DMS153 treated with DMSO at 0.1 percent for 48 hours (cell line): ENCODE measurements around the gene PPIP5K2.
"Not testable (repeated sequence)": the region's sequence is repeated elsewhere in the genome, so short reads cannot be mapped to it uniquely, and the experiment has no call there.

Experiments used
- DNase-seq: peaks from one replicate; lab custom pipeline; 2025; ENCODE audit not compliant: unreplicated experiment; lab: John Stamatoyannopoulos, UW

PPIP5K2 gene

DNA sequence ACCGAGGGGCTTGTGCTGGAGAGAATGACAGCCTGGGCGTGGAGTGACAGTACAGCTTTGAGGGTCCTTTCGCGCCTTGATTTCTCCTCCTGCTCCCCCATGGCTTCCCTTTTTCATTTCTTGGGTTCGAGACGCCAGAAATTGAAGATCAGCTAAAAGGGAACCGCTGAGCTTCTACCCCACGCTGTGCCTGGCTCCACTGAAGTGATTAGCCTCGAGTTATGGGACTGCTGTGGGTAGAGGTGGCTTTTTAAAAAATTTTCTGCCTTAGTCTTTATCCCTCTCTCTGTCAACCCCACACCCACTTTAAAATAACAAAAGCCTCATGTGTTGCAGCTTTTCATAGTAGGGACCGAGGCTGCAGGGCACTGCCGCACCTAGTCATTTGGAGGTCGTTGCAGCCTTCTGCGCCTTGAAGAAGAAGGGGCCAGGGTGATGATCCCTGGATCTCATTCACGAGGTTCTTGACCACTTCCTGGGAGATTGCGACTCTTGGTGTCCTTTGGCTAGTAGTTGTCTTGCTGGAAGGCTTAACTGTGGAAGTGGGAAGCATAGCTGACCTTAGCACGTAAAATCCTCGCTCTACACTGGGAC lies 603 bp downstream of the PPIP5K2 start:
- no peak for DNase-seq

DNA sequence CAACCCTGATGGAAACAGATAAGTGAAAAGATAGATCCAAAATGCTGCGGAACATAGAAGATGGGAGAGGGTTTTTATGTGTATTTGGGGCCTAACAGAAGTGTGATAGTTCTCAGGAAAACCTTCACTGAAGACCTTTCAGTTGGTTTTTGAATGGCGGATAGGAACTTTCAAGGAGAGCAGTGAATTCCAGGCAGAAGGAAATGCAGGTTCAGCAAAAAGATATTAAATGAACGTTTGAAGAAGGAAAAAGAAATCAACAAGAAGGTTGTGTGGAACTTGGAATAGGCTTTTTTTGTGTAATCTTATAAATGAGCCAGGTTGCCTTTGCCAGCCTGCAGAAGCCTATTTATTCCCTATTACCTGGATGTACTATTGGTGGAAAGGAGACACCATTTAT lies 2.1 kb downstream of the PPIP5K2 start:
- DNase-seq = no peak

- no peak for DNase-seq
These were observed 6.5 kb downstream of the PPIP5K2 start for GRCh38 chr5:103126557-103126956.

DNA sequence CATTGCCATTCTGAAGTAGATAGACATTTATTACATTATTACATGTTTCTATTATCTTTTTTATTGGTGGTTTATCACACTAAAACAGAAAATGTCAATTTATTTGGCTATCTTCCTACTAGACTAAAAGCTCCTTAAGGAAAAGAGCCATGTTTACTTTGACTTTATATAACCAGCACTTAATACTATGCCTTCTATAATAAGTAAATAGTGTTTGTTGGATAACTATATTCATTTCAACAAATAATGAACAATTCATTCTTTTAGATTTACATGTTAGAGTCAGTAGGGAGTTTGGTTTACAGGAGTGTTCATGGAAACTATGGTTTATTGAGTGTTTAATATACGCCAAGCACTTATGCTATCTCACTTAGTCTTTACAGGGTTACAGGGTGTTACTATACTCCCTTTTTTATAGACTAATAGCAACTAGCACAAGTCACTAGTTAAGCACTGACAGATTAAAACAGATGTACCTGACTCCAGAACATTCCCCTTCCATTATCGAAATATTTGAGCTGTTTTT lies 7.3 kb downstream of the PPIP5K2 start:
- DNase-seq = no peak

GRCh38 chr5:103128202-103128601 lies 8.1 kb downstream of the PPIP5K2 start:
- DNase-seq = no peak

DNA sequence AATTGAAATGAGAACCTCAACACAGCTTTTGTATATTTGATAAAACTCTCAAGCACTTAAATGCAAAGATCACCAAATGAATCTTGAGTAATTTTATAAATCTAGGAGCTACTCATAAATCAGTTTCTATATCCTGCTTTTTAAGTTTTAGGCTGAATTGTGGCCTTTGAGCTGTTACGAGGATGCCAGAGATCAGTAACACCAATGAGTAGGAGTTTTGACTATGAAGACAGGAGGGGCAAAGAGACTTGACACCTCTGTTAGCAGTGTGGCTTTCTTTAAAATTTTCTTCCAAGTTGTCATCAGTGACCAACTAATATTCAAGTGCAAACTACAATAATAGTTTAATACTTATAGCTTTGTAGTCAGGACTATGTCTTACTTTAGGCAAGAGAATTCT lies 12.6 kb downstream of the PPIP5K2 start:
- no peak for DNase-seq

DNA sequence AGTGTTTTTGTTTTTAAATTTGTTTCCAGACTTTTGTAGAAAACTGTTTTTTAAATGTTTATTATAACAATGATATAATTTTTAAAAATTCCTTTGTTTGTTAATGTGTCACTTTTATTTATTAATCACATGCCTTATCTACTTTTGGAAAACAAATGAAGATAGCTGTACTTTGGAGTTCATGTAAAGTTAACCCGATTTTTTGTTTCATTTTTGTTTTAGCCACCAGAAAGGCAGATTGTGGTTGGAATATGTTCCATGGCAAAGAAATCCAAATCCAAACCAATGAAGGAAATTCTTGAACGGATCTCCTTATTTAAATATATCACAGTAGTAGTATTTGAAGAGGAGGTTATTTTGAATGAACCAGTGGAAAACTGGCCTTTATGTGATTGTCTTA lies 13.1 kb downstream of the PPIP5K2 start:
- no peak for DNase-seq

- DNase-seq = no peak
These were observed 15.4 kb downstream of the PPIP5K2 start for GRCh38 chr5:103135461-103135860.

- no peak for DNase-seq
These were observed 18.1 kb downstream of the PPIP5K2 start for GRCh38 chr5:103138202-103138690.

DNA sequence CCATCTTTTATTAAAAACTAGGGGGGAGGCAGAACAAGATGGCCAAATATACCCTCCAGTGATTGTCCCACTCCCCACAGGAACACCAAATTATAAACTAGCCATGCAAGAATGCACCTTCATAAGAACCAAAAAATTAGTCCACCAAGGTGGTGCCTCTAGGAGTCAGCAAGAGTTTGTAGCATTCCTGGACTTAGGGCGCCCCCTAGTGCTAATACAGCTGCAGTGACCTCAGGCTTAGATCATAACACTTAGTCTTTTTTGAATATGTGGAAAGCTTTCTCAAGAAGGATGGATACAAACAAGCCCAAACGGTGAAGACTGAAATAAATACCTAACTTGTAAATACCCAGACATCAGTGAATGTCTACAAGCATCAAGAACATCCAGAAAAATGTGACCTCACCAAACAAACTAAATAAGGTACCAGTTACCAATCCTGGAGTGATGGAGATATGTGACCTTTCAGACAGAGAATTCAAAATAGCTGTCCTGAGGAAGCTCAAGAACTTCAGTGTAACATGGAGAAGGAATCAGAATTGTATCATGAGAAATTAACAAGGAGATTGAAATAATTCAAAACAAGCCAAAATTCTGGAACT lies 19.3 kb downstream of the PPIP5K2 start:
- peak; percentile 20 for DNase-seq

DNA sequence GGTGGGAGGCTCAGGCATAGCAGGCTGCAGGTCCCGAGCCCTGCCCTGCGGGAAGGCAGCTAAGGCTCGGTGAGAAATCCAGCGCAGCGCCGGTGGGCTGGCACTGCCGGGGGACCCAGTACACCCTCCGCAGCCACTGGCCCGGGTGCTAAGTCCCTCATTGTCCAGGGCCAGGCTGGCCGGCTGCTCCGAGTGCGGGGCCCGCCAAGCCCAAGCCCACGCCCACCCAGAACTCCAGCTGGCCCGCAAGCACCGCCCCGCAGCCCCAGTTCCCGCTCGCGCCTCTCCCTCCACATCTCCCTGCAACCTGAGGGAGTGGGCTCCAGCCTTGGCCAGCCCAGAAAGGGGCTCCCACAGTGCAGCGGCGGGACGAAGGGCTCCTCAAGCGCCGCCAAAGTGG lies 22.0 kb downstream of the PPIP5K2 start:
- not testable (repeated sequence) for DNase-seq

DNA sequence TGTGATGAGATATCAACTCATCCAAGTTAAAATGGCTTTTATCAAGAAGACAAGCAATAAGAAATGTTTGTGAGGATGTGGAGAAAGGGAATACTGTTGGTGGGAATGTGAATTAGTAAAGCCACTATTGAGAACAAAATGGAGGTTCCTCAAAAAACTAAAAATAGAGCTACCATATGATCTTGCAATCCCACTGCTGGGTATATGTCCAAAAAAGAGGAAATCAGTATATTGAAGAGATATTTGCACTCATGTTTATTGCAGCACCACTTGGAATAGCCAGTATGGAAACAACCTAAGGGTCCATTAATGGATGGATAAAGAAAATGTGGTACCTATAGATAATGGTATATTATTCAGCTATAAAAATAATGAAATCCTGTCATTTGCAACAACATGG lies 25.1 kb downstream of the PPIP5K2 start:
- DNase-seq = no peak

GRCh38 chr5:103148213-103148612 lies 28.1 kb downstream of the PPIP5K2 start:
- no peak for DNase-seq

DNA sequence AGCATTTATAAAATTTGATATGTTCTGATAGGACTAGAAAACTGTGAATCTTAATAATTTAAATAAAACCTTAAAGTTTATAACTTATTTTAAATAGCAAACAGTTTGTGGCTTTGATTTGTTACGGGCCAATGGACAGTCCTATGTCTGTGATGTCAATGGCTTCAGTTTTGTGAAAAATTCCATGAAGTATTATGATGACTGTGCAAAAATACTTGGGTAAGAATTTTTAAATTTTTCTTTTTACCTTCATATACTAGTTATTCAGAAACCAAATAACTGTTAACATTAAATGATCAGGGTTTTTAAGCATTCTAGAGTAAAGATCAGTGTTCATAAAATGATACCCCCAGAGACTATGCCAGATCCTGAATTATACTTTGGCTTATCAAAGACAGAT lies 31.1 kb downstream of the PPIP5K2 start:
- no peak for DNase-seq

GRCh38 chr5:103166706-103167105 lies 46.6 kb downstream of the PPIP5K2 start:
- DNase-seq = no peak

DNA sequence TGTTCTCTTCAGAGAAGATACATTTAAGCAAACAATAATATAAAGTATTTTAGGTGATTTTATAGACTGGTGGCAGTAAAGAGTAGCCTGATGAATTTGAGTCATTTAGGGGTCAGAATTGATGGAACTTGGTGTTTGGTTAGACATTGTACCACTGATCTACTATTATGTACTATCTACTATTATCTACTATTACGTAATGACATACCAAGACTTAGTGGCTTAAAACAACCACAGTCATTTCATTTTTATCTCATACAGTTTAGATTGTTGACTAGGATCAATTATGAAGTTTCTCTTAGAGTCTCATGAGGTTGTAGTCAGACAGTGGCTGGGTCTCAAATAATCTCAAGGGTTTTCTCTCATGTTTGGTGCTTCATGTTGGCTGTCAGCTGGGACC lies 54.0 kb downstream of the PPIP5K2 start:
- DNase-seq = no peak

GRCh38 chr5:103177543-103177942 lies 57.4 kb downstream of the PPIP5K2 start:
- no peak for DNase-seq

DNA sequence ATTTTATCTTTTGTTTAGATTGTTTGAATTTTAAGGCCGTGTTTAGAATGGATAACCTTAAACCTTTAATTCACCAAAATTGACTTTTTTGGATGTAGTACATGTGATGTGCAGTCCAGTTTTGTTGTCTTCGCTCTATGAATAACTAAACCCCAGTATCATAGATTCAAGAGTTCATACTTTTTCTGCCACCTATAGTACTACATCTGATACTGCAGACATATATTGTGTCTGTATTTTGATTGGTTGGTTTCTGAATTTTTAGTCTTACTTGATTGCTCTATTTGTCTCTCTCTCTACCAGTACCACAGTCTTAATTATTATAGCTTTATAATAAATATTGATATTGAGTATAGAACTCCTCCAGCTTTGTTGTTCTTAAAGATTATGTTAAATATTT lies 58.1 kb downstream of the PPIP5K2 start:
- no peak for DNase-seq

DNA sequence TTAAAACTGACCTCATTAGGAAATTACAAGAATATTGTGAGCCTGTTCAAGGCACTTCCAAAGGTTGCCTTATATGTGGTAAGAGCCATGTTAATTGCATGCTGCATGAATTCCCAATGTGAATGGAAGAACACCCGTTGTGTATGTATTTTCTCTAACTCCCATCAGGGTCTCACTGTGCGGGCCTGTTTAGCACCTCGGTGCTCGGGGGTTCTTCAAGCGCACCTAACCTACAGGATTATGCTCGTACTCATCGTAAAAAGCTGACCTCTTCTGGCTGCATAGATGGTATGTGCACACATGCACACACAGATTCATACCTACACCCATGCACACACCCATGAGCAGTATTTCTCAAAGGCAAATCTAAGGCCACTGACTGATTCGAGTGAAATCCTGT lies 66.1 kb downstream of the PPIP5K2 start:
- DNase-seq = no peak

DNA sequence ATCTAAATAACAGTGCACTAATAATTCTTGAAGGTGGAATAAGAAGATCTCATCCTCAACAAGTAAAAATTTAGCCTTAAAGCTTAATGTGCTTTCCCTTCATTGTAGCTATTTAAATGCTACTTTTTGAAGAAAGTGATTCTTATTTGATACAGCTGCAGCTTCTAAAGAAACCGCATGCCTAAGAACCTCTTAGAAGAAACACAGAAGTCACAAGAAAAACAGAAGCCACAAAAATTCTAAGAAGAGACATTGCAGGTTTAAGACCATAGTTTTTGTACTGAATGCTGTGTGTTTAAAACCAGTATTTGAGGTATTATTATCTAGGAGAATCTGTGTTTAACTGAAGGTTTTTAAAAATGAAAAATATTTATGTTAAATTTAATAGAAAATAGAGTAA lies 68.3 kb downstream of the PPIP5K2 start:
- DNase-seq = no peak

DNA sequence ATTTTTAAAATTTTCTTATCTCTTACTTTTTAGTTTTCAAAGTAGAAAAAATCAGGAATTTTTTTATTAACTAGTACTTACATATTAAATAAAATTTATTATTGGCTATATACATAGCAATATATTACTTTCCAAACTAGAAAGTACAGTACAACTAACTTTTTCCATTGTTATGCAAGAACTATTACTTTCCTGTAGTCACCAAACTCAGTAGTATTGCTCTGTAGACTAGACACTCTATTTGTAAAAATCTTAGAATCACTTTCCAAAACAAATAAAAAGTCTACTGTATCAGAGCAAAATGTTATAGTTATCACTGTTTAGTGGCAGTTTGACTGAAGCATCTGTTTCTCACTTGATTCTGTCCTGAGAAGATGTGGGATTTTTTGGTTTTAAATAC lies 83.1 kb downstream of the PPIP5K2 start:
- no peak for DNase-seq

- DNase-seq = not testable (repeated sequence)
These were observed 84.9 kb downstream of the PPIP5K2 start for GRCh38 chr5:103204990-103205389.
